Stimulated activated CD4-positive, alpha-beta T cell treated with anti-CD3 and anti-CD28 coated beads, Interleukin-15, amount 100 ng/mL, for 48 hours (primary cell): ENCODE results near the gene ITGAD.
A peak's percentile ranks its signal among the peaks of the same experiment; 100 is the strongest.

ENCODE experiments used
- DNase-seq, 2 donors: peaks; one replicate each; pipeline ENCODE4 v3.0.0-alpha.2; 2020; ENCODE audit warnings: low read depth in 2 of 2

ITGAD gene

DNA sequence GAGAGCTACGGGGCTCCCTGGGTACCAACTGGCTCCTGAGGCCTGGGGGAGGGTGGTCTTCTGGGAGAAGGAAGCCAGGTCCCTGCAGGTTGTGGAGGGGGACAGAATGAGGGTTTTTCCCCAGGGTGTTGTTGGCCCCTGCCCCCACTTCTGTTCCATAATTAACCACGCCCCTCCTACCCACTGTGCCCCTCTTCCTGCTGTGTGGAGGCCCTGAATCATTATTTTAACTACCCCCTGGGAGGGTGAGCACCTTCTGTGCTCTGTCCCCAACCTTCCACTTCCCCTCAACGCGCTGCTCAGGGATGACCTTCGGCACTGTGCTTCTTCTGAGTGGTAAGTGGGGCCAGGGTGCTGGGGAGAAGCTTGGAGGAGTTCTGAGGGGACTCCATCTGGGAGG lies at the start of gene ITGAD:
ITGAD (plus strand) TSS at position 280 of the 400 bp plus-strand sequence; CDS start at position 306, 26 bp downstream.
- no peak for DNase-seq

GRCh38 chr16:31344712-31345111 lies 48.4 kb upstream of the ITGAD start:
- DNase-seq = no peak

GRCh38 chr16:31347445-31347844 lies 45.7 kb upstream of the ITGAD start:
- DNase-seq = no peak

DNA sequence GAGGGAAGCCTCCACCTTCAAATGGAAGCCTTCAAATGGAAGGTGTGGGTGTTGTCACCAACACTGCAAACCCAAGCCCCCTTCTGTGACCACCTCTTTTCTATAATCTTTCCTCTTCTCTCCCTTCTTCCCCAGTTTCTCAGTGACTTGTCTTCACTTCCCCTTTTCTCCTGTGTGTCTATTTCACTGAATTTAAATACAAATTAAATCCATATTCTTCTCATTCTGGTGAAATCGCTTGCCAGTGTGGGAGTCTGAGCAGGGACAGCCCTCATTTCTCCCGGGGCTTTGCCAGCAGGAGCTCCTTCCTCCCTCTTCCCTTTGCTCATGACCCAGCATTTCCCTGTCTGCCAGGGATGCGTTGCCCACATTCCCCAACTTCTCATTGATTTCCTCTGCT lies 44.6 kb upstream of the ITGAD start:
- no peak for DNase-seq

- no peak for DNase-seq
These were observed 42.7 kb upstream of the ITGAD start for GRCh38 chr16:31350275-31351005.

- DNase-seq = no peak
These were observed 41.7 kb upstream of the ITGAD start for GRCh38 chr16:31351246-31351941.

- DNase-seq = peak; percentile 34 to 36
These were observed 41.2 kb upstream of the ITGAD start for GRCh38 chr16:31351942-31352325.

DNA sequence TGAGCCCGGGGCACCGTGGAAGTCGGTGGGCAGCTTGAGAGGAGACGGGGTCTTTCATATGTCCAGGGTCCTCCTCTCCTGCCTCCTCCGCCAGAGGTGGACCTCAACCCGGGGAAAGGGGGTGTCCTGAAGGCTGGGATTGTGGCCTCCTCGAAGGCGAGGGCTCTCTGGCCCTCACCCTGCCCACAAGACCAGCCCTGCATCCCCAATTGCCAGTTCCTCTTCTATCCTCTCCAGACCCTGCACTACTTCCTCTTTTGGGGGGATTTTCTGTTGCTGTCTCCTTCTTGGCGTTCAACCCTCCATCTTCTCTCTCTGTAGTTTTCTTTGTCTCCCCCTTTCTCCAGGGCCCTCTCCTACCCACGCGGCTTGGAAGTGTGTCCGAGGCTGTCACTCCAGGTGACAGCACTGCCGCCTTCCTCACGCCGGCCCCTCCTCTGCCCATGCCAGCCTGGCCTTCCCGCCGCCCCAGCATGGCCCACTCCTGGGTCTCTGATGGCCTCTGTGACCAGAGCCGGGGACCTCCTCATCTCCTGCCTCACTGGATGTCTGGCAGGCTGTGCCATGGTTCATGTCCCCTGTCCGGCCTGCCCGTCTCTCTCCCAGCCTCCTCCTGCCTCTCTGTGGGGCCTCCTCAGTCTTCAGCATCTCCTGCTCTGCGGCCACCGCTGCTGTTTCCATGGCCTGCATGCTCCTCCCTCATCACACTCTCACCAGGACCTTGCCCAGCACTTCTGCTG lies 40.6 kb upstream of the ITGAD start:
- DNase-seq = no peak

DNA sequence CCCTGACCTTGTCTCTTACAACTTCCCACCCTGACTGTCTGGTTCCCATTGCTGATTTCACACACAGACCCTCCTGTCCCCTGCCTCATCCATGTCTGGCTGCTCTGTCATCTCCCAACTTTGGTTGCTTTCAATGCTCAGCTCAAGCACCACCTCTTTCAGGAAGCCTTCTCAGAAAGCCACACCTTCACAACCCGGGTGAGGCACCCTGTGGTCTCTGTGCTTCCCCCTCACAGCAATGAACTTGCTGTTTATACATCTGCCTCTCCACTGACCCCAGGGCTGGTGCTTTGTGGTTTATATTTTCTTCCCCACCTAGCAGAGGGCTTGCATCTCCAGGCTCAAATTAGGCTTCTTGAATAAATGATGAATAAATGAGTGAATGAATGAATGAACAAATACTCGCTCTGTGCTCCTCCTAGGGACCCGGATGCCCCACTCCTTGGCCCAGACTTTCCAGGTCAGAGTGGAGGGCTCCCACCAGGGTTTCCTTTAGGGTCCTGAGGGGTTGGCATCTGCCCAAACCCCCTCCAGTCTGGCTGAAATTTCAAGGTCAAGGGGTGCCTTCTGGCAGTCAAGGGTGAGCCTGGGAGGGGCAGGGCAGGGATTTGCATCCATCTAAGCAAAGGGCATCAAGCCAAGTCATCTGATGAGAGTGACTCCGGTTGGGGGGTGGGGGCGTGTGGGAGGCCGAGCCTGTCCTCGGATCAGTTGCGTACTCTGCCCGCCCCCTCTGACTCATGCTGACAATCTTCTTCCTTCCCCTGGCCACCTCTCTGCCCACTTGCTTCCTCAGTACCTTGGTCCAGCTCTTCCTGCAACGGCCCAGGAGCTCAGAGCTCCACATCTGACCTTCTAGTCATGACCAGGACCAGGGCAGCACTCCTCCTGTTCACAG lies 38.5 kb upstream of the ITGAD start, which contains the start of gene ITGAX:
ITGAX (plus strand) TSS at position 783 of the 898 bp plus-strand sequence; CDS start at position 862, 79 bp downstream.
- peak; percentile 69 to 80 for DNase-seq

DNA sequence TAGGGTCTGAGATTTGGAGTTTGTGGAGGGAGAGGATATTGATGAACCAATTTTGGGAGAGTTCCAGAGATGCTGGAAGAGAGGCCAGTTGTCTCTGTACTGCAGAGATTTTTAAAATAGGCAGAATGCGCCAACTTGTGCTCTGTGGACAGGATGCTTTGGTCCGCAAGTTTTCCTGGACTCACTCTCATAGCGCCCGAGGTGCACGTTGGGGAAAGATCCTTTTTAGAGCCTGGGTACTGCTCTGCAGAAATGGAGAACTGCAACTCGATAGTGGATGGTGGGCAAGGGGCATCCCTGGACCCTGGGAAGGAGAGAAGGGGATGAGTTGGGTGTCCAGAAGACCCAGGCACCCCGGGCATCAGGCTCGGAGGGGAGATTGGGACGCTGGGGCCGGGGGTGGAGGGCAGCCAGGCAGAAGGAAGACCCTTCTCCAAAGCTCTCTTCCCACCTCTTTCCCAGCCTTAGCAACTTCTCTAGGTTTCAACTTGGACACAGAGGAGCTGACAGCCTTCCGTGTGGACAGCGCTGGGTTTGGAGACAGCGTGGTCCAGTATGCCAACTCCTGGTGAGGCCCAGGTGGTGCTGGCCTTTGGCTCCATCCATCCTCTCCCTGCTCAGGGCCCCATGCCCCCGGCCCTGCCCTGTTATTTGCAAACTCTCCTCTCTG lies 37.6 kb upstream of the ITGAD start:
- DNase-seq = no peak

DNA sequence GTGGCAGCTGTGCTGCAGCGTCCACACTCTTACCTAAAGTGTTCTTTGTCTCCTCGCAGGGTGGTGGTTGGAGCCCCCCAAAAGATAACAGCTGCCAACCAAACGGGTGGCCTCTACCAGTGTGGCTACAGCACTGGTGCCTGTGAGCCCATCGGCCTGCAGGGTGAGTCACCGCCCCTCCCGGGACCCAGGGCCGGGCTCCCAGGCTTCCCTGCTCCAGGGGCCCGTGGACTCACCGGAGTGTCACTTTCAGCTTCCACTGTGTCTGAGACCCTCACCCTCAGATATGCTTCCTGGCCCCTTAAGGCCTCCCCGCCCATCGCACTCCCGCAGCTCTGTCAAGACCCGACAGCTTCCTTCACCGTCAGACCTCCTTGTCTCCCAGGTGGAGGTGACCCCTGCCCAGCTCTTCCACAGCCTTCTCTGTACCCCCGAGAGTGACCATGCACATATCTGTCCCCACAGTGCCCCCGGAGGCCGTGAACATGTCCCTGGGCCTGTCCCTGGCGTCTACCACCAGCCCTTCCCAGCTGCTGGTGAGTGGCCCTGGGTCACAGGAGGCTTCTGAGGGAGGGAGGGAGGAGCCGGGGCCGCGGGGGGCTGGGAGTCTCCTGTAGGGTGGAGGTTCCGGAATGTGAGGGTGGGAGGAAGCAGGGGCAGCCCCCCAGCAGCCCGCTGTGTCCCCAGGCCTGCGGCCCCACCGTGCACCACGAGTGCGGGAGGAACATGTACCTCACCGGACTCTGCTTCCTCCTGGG lies 36.4 kb upstream of the ITGAD start:
- DNase-seq = no peak

GRCh38 chr16:31357324-31358109 lies 35.6 kb upstream of the ITGAD start:
- no peak for DNase-seq

- DNase-seq = no peak
These were observed 32.9 kb upstream of the ITGAD start for GRCh38 chr16:31360251-31360650.

DNA sequence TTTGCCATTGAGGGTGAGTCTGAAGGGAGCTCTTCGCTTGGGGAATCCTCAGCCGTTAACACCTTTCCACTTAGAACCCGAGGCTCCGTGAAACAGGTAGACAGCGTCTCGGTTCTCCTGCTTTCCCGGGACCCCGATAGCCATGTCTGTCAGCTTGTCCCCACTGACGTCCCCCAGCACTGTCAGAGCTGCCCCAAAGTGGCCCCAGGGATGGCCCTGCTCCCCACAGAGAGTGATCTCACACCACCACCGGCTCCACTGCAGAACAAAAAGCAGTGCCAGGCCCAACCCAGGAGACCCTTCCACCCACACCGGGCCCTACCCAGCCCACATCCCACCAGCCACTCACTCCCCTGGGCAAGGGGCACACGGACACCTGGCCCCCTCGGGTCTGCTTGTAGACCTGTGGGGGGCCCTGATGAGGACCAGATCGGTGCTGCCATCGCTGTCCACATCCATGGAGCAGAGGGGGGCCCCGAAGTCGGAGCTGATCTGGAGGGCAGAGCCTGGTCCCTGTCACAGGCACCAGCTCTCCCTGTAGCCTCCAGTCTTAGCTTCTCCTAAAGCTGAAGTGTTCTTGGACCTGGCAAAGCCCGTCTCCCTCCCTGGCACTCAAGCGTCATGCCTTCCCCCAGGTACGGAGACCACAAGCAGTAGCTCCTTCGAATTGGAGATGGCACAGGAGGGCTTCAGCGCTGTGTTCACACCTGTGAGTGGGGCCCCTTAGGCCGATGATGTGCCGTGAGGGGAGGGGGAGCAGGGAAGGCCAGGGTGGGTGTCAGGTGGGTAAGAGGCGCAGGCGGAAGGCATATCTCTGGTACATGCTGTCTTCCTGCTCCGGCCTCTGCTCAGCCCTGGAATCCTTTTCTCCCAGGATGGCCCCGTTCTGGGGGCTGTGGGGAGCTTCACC lies 31.7 kb upstream of the ITGAD start:
- DNase-seq = no peak

- DNase-seq = no peak
These were observed 30.4 kb upstream of the ITGAD start for GRCh38 chr16:31362476-31363405.

- no peak for DNase-seq
These were observed 29.4 kb upstream of the ITGAD start for GRCh38 chr16:31363721-31364120.

DNA sequence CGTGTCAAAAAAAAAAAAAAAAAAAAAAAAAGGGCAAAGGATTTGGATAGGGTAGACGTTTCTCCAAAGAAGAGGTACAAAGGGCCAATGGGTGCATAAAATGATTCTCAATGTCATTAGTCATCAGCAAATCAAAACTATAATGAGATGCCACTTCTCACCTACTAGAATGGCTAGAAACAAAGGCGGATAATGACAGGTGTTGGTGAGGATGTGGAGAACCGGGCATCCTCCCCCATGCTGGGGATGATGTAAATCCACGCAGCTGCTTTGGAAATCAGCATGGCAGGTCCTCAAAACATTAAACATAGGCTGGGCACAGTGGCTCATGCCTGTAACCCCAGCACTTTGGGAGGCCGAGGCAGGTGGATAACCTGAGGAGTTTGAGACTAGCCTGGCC lies 28.7 kb upstream of the ITGAD start:
- no peak for DNase-seq
